ENCODE data around the gene LRCH1. TPM values are rescaled to one million over a fixed set of nuclear protein-coding genes. Genes with fewer than 3 reads are reported as not detected.

Gene LRCH1
- total RNA-seq, 1 donor, result 6.9 TPM

GRCh38 chr13:46604226-46604990, 51.4 kb downstream of the LRCH1 start:
- DNase-seq (ENCODE audit: insufficient read length, low spot score, missing footprints), result no peak
- H3K4me3 ChIP-seq (ENCODE audit: insufficient read depth, low read length), result no peak overlapping the region
- H3K4me1 ChIP-seq (ENCODE audit: insufficient read depth, low read length), result peaks cover 10% of the 10 kb centered on the region
- peaks cover 76% of the 10 kb centered on the region for H3K79me2 ChIP-seq (ENCODE audit: insufficient read depth, low read length)
- peaks cover 31% of the 10 kb centered on the region for H4K20me1 ChIP-seq (ENCODE audit: insufficient read depth, low read length)
- no peak overlapping the region for H2AFZ ChIP-seq (ENCODE audit: low read length)
- H3K27ac ChIP-seq (ENCODE audit: low read depth, low read length), result no peak overlapping the region
- no peak overlapping the region for H3K4me2 ChIP-seq (ENCODE audit: insufficient read depth, low read length)
- H3K27me3 ChIP-seq (ENCODE audit: insufficient read depth, low read length), result no peaks in the 10 kb centered on the region
- H3K36me3 ChIP-seq (ENCODE audit: insufficient read depth, low read length), result no peaks in the 10 kb centered on the region
- TF ChIP-seq CTCF (IDR thresholded peaks at IDR 0.05; ENCODE audit: extremely low read depth, low read depth, low read length), result no peak
- H3K9me3 ChIP-seq (ENCODE audit: low read depth, low read length), result no peaks in the 10 kb centered on the region

GRCh38 chr13:46605076-46605824, 52.3 kb downstream of the LRCH1 start:
- H3K4me1 ChIP-seq (ENCODE audit: insufficient read depth, low read length), result peaks cover 7% of the 10 kb centered on the region
- no peak overlapping the region for H2AFZ ChIP-seq (ENCODE audit: low read length)
- TF ChIP-seq CTCF (IDR thresholded peaks at IDR 0.05; ENCODE audit: extremely low read depth, low read depth, low read length), result no peak
- H3K4me3 ChIP-seq (ENCODE audit: insufficient read depth, low read length), result no peak overlapping the region
- no peaks in the 10 kb centered on the region for H3K36me3 ChIP-seq (ENCODE audit: insufficient read depth, low read length)
- H4K20me1 ChIP-seq (ENCODE audit: insufficient read depth, low read length), result peaks cover 31% of the 10 kb centered on the region
- H3K79me2 ChIP-seq (ENCODE audit: insufficient read depth, low read length), result peaks cover 82% of the 10 kb centered on the region
- H3K4me2 ChIP-seq (ENCODE audit: insufficient read depth, low read length), result no peak overlapping the region
- no peaks in the 10 kb centered on the region for H3K27me3 ChIP-seq (ENCODE audit: insufficient read depth, low read length)
- DNase-seq (ENCODE audit: insufficient read length, low spot score, missing footprints), result no peak
- H3K27ac ChIP-seq (ENCODE audit: low read depth, low read length), result no peak overlapping the region
- H3K9me3 ChIP-seq (ENCODE audit: low read depth, low read length), result no peaks in the 10 kb centered on the region

GRCh38 chr13:46605825-46606554, 53.0 kb downstream of the LRCH1 start:
- peaks cover 27% of the 10 kb centered on the region for H4K20me1 ChIP-seq (ENCODE audit: insufficient read depth, low read length)

More at GRCh38 chr13:46605825-46606554, 53.0 kb downstream of the LRCH1 start:
- DNase-seq (ENCODE audit: insufficient read length, low spot score, missing footprints), result no peak
- Histone ChIP-seq H3K9me3 (ENCODE audit: low read depth, low read length) (no peaks in the 10 kb centered on the region), H3K4me1 (ENCODE audit: insufficient read depth, low read length) (no peaks in the 10 kb centered on the region), H3K36me3 (ENCODE audit: insufficient read depth, low read length) (no peaks in the 10 kb centered on the region), H3K27me3 (ENCODE audit: insufficient read depth, low read length) (no peaks in the 10 kb centered on the region), H2AFZ (ENCODE audit: low read length) (no peak overlapping the region), H3K4me3 (ENCODE audit: insufficient read depth, low read length) (no peak overlapping the region), H3K4me2 (ENCODE audit: insufficient read depth, low read length) (no peak overlapping the region), H3K27ac (ENCODE audit: low read depth, low read length) (no peak overlapping the region), H3K79me2 (ENCODE audit: insufficient read depth, low read length) (peaks cover 85% of the 10 kb centered on the region)
- no peak for TF ChIP-seq CTCF (IDR thresholded peaks at IDR 0.05; ENCODE audit: extremely low read depth, low read depth, low read length)
